ENCODE results near the gene ANKRD35.

DNA sequence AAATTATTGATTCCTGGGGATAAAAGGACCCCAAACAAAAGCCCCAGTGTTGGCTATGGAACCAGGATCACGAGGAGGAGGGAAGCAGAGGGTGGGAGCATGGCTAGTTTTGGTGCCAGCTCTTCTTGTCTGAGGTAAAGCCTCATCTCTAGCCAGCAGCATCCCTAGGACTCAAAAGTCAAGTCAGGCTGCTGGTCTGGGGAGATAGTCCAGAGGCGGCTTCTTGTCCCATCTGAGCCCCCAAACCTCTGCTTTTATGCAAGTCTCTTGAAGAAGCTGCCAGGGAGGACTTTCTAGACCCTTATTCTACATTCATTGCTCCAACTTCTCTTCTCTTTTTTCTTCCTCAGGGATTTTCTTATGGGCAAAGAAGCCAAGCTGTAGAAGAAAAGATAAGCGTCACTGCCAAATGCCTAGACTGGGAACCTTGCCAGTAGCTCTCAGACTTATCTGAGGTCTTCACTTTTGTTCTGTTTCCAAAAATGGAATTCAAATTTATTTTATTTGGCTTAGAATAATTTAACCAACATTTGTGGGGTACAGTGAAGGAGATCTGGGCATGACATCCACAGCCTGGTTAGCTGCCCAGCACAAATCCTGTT, 6.9 kb upstream of the ANKRD35 start:
- TF ChIP-seq RARB (CRISPR knock-in tag; IDR thresholded peaks at IDR 0.05) (no peak), ZFP3 (CRISPR knock-in tag; IDR thresholded peaks at IDR 0.05) (no peak), ISL1 (CRISPR knock-in tag; IDR thresholded peaks at IDR 0.05) (no peak), ARNTL (CRISPR knock-in tag; IDR thresholded peaks at IDR 0.05; ENCODE audit: borderline replicate concordance, low read depth) (no peak), PPARA (CRISPR knock-in tag; IDR thresholded peaks at IDR 0.05; ENCODE audit: borderline replicate concordance) (no peak)
- TF ChIP-seq, protein P1, sequence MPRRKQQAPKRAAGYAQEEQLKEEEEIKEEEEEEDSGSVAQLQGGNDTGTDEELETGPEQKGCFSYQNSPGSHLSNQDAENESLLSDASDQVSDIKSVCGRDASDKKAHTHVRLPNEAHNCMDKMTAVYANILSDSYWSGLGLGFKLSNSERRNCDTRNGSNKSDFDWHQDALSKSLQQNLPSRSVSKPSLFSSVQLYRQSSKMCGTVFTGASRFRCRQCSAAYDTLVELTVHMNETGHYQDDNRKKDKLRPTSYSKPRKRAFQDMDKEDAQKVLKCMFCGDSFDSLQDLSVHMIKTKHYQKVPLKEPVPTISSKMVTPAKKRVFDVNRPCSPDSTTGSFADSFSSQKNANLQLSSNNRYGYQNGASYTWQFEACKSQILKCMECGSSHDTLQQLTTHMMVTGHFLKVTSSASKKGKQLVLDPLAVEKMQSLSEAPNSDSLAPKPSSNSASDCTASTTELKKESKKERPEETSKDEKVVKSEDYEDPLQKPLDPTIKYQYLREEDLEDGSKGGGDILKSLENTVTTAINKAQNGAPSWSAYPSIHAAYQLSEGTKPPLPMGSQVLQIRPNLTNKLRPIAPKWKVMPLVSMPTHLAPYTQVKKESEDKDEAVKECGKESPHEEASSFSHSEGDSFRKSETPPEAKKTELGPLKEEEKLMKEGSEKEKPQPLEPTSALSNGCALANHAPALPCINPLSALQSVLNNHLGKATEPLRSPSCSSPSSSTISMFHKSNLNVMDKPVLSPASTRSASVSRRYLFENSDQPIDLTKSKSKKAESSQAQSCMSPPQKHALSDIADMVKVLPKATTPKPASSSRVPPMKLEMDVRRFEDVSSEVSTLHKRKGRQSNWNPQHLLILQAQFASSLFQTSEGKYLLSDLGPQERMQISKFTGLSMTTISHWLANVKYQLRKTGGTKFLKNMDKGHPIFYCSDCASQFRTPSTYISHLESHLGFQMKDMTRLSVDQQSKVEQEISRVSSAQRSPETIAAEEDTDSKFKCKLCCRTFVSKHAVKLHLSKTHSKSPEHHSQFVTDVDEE (CRISPR knock-in tag; IDR thresholded peaks at IDR 0.05), result no peak
- TF ChIP-seq, protein P2, sequence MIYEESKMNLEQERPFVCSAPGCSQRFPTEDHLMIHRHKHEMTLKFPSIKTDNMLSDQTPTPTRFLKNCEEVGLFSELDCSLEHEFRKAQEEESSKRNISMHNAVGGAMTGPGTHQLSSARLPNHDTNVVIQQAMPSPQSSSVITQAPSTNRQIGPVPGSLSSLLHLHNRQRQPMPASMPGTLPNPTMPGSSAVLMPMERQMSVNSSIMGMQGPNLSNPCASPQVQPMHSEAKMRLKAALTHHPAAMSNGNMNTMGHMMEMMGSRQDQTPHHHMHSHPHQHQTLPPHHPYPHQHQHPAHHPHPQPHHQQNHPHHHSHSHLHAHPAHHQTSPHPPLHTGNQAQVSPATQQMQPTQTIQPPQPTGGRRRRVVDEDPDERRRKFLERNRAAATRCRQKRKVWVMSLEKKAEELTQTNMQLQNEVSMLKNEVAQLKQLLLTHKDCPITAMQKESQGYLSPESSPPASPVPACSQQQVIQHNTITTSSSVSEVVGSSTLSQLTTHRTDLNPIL (CRISPR knock-in tag; IDR thresholded peaks at IDR 0.05; ENCODE audit: low read depth), result no peak
